ENCODE results near the gene FUOM.

GRCh38 chr10:133346413-133346812 is 11.4 kb downstream of the FUOM start:
- no peak for TF ChIP-seq POLR2A (IDR thresholded peaks at IDR 0.05)
- TF ChIP-seq, protein P1, sequence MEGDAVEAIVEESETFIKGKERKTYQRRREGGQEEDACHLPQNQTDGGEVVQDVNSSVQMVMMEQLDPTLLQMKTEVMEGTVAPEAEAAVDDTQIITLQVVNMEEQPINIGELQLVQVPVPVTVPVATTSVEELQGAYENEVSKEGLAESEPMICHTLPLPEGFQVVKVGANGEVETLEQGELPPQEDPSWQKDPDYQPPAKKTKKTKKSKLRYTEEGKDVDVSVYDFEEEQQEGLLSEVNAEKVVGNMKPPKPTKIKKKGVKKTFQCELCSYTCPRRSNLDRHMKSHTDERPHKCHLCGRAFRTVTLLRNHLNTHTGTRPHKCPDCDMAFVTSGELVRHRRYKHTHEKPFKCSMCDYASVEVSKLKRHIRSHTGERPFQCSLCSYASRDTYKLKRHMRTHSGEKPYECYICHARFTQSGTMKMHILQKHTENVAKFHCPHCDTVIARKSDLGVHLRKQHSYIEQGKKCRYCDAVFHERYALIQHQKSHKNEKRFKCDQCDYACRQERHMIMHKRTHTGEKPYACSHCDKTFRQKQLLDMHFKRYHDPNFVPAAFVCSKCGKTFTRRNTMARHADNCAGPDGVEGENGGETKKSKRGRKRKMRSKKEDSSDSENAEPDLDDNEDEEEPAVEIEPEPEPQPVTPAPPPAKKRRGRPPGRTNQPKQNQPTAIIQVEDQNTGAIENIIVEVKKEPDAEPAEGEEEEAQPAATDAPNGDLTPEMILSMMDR (IDR thresholded peaks at IDR 0.05) = no peak

Measured in testis (tissue), 2 donors.